HK-2 (cell line): ENCODE results near the gene NASP.
"Not testable (repeated sequence)": the region's sequence is repeated elsewhere in the genome, so short reads cannot be mapped to it uniquely, and the experiment has no call there.

Experiments used
- DNase-seq: peaks from one replicate; pipeline ENCODE4 v3.0.0-alpha.2; 2018; ENCODE audit not compliant: unreplicated experiment

The NASP gene

GRCh38 chr1:45569571-45569961, 14.3 kb upstream of the NASP start:
- no peak for DNase-seq

- peak; percentile 64 for DNase-seq
These were observed 13.8 kb upstream of the NASP start for GRCh38 chr1:45569962-45570581.

GRCh38 chr1:45570631-45571030, 13.2 kb upstream of the NASP start:
- DNase-seq = no peak

DNA sequence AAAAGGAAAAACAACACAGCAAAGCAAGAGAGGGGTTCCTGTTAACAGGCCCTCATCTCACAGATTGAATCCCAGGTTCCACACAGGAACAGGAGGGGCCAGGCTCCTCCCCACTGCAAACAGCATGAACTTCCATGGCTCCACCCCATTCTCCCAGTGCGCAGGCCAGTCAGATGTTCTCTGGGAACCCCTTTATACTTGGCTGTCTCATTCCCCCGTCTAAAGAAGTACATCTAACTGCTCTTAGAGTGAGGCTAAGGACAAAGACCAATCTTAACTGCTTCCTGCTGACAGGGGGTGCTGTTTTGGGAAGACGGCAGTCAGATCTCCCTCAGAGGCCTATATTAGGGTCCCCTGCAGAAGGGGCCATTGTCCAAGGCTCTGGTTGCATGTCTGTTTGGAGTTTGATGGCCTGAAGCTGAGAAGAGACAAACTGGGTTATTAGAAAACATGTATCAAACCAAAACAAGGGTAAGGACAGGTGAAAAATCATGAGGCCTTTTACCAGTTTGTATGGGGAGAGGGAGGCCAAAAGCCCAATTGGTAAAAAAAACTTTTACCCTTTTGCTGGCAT, 10.5 kb upstream of the NASP start:
- no peak for DNase-seq

GRCh38 chr1:45574105-45574626, 9.7 kb upstream of the NASP start:
- DNase-seq = no peak

GRCh38 chr1:45583264-45583665, 576 bp upstream of the NASP start:
- DNase-seq = peak; percentile 93

DNA sequence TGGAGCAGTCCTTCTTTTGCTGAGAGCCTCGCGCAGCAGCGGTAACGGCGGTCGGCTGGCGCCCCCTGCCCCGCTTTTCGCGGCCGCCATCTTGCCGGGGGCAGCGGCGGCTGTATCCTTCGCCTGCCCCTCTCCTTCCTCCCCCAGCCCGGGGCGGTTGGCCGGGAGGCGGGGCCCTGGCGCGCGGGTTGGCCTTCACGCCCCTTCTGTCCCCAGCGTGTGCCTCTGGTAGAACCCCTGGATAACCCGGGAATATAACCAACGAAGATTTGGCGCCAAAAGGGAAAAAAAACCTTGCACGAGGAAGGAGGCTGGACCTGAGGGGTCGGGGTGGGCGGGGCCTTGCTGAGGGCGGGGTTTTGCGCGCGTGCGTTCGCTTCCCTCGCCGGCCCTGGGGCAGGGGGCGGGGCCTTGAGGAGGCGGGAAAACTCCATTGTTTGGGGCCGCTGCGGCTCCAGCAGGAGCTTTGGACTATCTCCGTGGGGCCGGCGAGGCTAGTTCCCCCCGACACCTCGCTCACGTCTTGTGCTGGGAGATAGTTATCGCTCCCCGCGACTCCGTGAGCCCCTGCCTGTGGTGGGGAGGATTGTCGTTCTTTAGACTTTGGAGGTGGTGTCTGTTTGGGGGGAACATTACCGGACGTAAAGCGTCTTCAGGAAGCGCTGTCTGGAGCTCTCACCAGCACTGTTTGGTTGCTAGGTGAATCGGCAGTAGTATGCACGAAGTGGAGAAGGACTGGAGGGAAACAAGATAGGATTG, 689 bp downstream of the NASP start:
- DNase-seq = peak; percentile 93

- DNase-seq = no peak
These were observed 1.2 kb downstream of the NASP start for GRCh38 chr1:45585110-45585426.

DNA sequence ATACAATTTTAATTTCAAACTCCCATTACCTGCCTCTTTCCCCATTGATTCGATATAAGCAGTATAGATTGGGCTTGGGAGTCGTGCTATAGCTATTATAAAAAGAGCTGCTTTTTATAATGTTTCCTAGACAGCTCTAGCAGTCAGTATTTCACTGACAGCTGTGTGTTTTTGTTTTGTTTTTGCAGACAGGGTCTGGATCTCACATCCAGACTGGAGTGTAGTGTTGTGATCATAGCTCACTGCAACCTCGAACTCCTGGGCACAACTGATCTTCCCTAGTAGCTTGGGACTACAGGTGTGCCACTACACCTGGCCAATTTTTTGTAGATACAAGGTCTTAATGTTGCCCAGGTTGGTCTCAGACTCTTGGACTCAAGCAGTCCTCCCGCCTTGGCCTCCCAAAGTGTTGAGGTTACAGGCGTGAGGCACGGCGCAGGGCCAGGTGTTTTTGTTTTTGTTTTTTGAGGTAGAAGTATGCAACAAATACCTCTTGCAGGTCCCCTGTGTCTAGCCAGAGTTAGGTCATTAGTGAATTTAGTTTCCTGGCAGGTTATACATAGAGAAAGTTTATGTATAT, 1.7 kb downstream of the NASP start:
- no peak for DNase-seq

- no peak for DNase-seq
These were observed 2.9 kb downstream of the NASP start for GRCh38 chr1:45586769-45587168.

DNA sequence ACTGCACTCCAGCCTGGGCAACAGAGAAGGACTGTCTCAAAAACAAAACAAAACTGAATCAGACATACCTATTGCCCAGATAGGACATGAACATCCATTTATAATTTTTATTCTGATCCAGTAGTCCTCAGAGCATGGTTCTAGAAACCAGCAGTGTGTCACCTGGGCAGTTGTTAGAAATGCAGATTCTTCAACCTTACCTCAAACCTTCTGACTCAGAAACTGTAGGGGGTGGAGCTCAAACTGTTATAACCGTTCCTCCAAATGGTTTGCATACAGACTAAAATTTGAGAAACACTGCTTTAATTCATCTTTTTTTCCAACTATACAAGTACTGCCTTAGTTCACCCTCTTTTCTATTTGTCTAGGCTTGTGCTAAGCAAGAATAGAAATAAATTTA, 6.0 kb downstream of the NASP start:
- DNase-seq = no peak

DNA sequence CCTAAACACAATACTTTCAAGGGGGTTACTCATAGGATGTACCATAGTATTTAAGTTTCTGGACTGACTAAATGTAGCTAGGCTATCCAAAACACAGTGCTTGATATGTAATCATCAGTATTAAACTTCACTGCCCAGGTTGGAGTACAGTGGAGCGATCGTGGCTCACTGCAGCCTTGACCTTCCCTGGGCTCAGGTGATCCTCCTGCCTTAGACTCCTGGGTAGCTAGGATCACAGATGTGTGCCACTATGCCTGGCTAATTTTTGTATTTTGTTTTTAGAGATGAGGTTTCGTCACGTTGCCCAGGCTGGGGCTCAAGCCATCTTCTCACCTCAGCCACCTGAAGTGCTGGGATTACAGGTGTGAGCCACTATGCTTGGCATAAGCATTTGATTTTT, 10.6 kb downstream of the NASP start:
- DNase-seq = no peak

- DNase-seq = not testable (repeated sequence)
These were observed 12.9 kb downstream of the NASP start for GRCh38 chr1:45596765-45597164.

DNA sequence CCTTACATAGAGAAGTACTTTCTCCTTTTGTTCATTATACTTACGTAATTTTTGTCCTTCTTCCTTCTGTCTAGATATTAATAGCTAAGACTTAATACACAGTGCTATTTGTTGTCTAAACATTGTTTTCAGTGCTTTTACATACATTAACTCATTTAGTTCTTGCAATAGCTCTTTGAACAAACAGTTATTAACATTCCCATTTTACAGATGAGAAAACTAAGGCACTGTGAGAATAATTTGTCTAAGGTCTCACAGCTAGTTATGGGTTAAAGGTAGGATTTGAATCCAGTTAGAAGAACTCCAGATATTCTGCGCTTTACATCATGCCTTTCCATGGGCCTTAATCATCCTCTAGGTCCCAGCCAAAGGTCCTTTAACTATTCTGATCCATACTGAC, 20.4 kb downstream of the NASP start:
- DNase-seq = no peak

- no peak for DNase-seq
These were observed 23.7 kb downstream of the NASP start for GRCh38 chr1:45607404-45608074.

GRCh38 chr1:45608175-45609156, 24.6 kb downstream of the NASP start:
- DNase-seq = no peak

- no peak for DNase-seq
These were observed 26.9 kb downstream of the NASP start for GRCh38 chr1:45610589-45611226.

GRCh38 chr1:45612941-45613579, 29.2 kb downstream of the NASP start:
- no peak for DNase-seq

GRCh38 chr1:45615885-45616284, 32.0 kb downstream of the NASP start:
- DNase-seq = no peak

DNA sequence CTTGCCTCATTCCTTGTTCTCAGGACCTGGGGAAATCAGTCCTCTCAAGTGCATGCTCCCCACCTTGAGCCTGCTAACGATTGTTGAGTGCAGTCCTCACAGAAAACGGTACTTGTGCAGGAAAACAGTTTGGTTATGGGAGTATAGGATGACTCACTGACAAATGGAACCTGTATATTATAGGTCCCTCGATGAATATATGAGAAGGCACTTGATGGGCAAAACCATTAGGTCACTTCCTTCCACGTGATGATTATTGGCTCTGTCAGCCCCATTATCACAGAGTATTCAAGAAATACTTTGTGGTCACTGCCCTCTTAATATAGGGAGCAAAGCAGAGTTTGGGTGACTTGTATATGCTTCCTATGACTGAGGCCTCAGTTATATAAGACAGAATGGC, 33.8 kb downstream of the NASP start:
- no peak for DNase-seq
